HCT116 (cell line): ENCODE measurements around the gene STYXL1. TPM values are rescaled to one million over a fixed set of nuclear protein-coding genes. Genes with fewer than 3 reads are reported as not detected.

Source experiments
- ATAC-seq: fragments of 200-7000 bp; cut with Tn5 transposase; 2 replicates; pipeline ENCODE4 v1.9.1; 2020; ENCODE audit warnings: mild to moderate bottlenecking, moderate library complexity
- BruUV-seq: library from RNA; stranded (reverse); fragments of 400-500 nt; replicated peaks from 2 replicates; lab custom pipeline; 2021; lab: Mats Ljungman, UMichigan
- CTCF ChIA-PET: fragments of 300-600 bp; sonication (Branson Sonifier 250); formaldehyde crosslinking; loops from one replicate; lab custom pipeline; 2021; ENCODE audit warnings: antibody characterized with exemption; lab: Charles Lee
- POLR2A ChIA-PET: fragments of 300-600, 350-600 bp; sonication (Branson Sonifier 250); formaldehyde crosslinking; loops from one replicate; lab custom pipeline; 2021; ENCODE audit warnings: antibody characterized with exemption; lab: Charles Lee
- RAD21 ChIA-PET, 2 experiments: fragments of 300-600 bp; sonication (Branson Sonifier 250); formaldehyde crosslinking; loops; one replicate each; lab custom pipeline; 2023; ENCODE audit warnings: low total read pairs in 2 of 2; ENCODE audit not compliant: uncharacterized antibody in 2 of 2, unreplicated experiment in 2 of 2, low non-redundant PET in 1 of 2; lab: Charles Lee
- DNase-seq: peaks from one replicate; pipeline ENCODE4 v3.0.0-alpha.2; 2010; ENCODE audit warnings: low read depth, low spot score
- H2AFZ ChIP-seq: fragments of 200-600 bp; shearing (Covaris generic), sonication (generic); 2 replicates; pipeline ENCODE4 v1.6.1; 2017; ENCODE audit warnings: low read depth, mixed run types, mixed read lengths, antibody characterized with exemption, low read length; ENCODE audit not compliant: poor library complexity, severe bottlenecking
- H3K27ac ChIP-seq: 2 replicates; pipeline ENCODE4 v1.5.1; 2012; ENCODE audit warnings: low read depth, low read length
- H3K27me3 ChIP-seq: fragments of 200-600 bp; sonication (generic); 2 replicates; pipeline ENCODE4 v1.6.1; 2016; ENCODE audit warnings: mixed run types, low read length, mixed read lengths; ENCODE audit not compliant: insufficient read depth
- H3K36me3 ChIP-seq, 2 experiments: fragments of 200-500 bp in 1 of 2; fragments of 200-600 bp in 1 of 2; sonication (Bioruptor generic) in 1 of 2; sonication (generic) in 1 of 2; 2 replicates each; pipeline versions ENCODE4 v1.5.1 to v1.6.1; 2014 to 2016; ENCODE audit warnings: low read length in 2 of 2, inconsistent platforms in 1 of 2, mixed read lengths in 1 of 2, mixed run types in 1 of 2; ENCODE audit not compliant: insufficient read depth in 2 of 2, control insufficient read depth in 1 of 2
- H3K4me1 ChIP-seq, 2 experiments: fragments of 200-600 bp in 1 of 2; sonication (generic) in 1 of 2; 2 replicates each; pipeline versions ENCODE4 v1.5.1 to v1.6.1; 2012 to 2017; ENCODE audit warnings: low read length in 2 of 2, inconsistent platforms in 1 of 2, mild to moderate bottlenecking in 1 of 2, mixed read lengths in 1 of 2, mixed run types in 1 of 2, moderate library complexity in 1 of 2; ENCODE audit not compliant: insufficient read depth in 2 of 2, control insufficient read depth in 1 of 2
- H3K4me2 ChIP-seq: fragments of 200-600 bp; sonication (generic); 2 replicates; pipeline ENCODE4 v1.6.1; 2017; ENCODE audit warnings: mixed run types, low read length, mixed read lengths
- H3K4me3 ChIP-seq, 2 experiments: fragments of 200-600 bp in 1 of 2; sonication (generic) in 1 of 2; replicated peaks in 1 of 2; 2 replicates each; pipeline ENCODE4 v1.5.1; 2011 to 2016; ENCODE audit warnings: low read length in 2 of 2, control low read depth in 1 of 2, low read depth in 1 of 2, mild to moderate bottlenecking in 1 of 2, mixed read lengths in 1 of 2, mixed run types in 1 of 2
- H3K79me2 ChIP-seq: fragments of 200-600 bp; sonication (generic); 2 replicates; pipeline ENCODE4 v1.6.1; 2017; ENCODE audit warnings: mild to moderate bottlenecking, mixed run types, low read length, moderate library complexity, mixed read lengths; ENCODE audit not compliant: insufficient read depth
- H3K9ac ChIP-seq: fragments of 200-600 bp; sonication (generic); 2 replicates; pipeline ENCODE4 v1.6.1; 2016; ENCODE audit warnings: low read length, mixed read lengths
- H3K9me2 ChIP-seq: fragments of 200-600 bp; sonication (generic), shearing (Covaris generic); 2 replicates; pipeline ENCODE4 v1.6.1; 2017; ENCODE audit warnings: mixed run types, mild to moderate bottlenecking, moderate library complexity; ENCODE audit not compliant: insufficient read depth
- H3K9me3 ChIP-seq, 2 experiments: fragments of 200-500 bp in 1 of 2; fragments of 200-600 bp in 1 of 2; sonication (Bioruptor generic) in 1 of 2; sonication (generic) in 1 of 2; 2 replicates each; pipeline ENCODE4 v1.6.1; 2014 to 2017; ENCODE audit warnings: low read length in 2 of 2, mixed read lengths in 2 of 2, inconsistent platforms in 1 of 2, low read depth in 1 of 2, mild to moderate bottlenecking in 1 of 2, mixed run types in 1 of 2, moderate library complexity in 1 of 2; ENCODE audit not compliant: control insufficient read depth in 1 of 2, insufficient read depth in 1 of 2
- H4K20me1 ChIP-seq: fragments of 200-600 bp; sonication (generic), shearing (Covaris generic); 2 replicates; pipeline ENCODE4 v1.6.1; 2017; ENCODE audit warnings: mixed run types, mild to moderate bottlenecking, moderate library complexity; ENCODE audit not compliant: insufficient read depth
- ATF3 ChIP-seq: IDR thresholded peaks from 2 replicates; pipeline ENCODE4 v1.6.1; 2012
- ELF1 ChIP-seq: IDR thresholded peaks from 2 replicates; pipeline ENCODE4 v1.6.1; 2012; ENCODE audit warnings: low read depth, borderline replicate concordance
- EZH2phosphoT487 ChIP-seq: fragments of 200-600 bp; IDR thresholded peaks from 2 replicates; pipeline ENCODE4 v1.6.1; 2018; ENCODE audit warnings: antibody characterized with exemption, borderline replicate concordance
- MAX ChIP-seq: IDR thresholded peaks from 2 replicates; pipeline ENCODE4 v1.6.1; 2012
- POLR2A ChIP-seq: IDR thresholded peaks from 2 replicates; pipeline ENCODE4 v1.7.0; 2011; ENCODE audit warnings: borderline replicate concordance; ENCODE audit not compliant: insufficient read depth, insufficient read length; ENCODE audit errors: extremely low read depth
- SP1 ChIP-seq: IDR thresholded peaks from 2 replicates; pipeline ENCODE4 v1.6.1; 2012; ENCODE audit warnings: low read depth
- ZBTB33 ChIP-seq: IDR thresholded peaks from 2 replicates; pipeline ENCODE4 v1.6.1; 2011; ENCODE audit warnings: mild to moderate bottlenecking, low read length, moderate library complexity; ENCODE audit not compliant: insufficient replicate concordance; ENCODE audit errors: extremely low read depth
- intact Hi-C: fragments of 100-400 bp; cut with micrococcal nuclease; formaldehyde crosslinking; loops from 2 replicates; pipeline ENCODE4 v1.10.0; 2022
- total RNA-seq: library from RNA; stranded (reverse); gene quantifications from one replicate; pipeline ENCODE4 v1.2.1, GENCODE V29; 2021; ENCODE audit not compliant: unreplicated experiment

Gene STYXL1
- total RNA-seq, 1 experiment from 2014 or later: 32.5 TPM

GRCh38 chr7:76054123-76055120 lies 6.6 kb upstream of the STYXL1 start:
- BruUV-seq: no TSS peak
- RAD21 ChIA-PET: no interaction called here
- Histone ChIP-seq H3K9me3 (no peaks in the 10 kb centered on the region), H3K4me1 (peaks cover 2 to 5% of the 10 kb centered on the region in 2 experiments), H3K27me3 (no peaks in the 10 kb centered on the region), H3K9ac (no peak overlapping the region), H3K9me2 (no peaks in the 10 kb centered on the region), H2AFZ (no peak overlapping the region), H3K4me2 (no peak overlapping the region), H3K36me3 (peaks cover 27 to 55% of the 10 kb centered on the region in 2 experiments), H4K20me1 (no peaks in the 10 kb centered on the region), H3K27ac (no peak overlapping the region), H3K4me3 (no peak overlapping the region), H3K79me2 (peaks cover 89% of the 10 kb centered on the region)
- ATAC-seq (no peak), DNase-seq (no peak)
- POLR2A ChIA-PET: no interaction called here
- intact Hi-C loops: no loop called here
- CTCF ChIA-PET: no interaction called here
- no peak for TF ChIP-seq POLR2A
- TF ChIP-seq ATF3: no peak
- TF ChIP-seq EZH2phosphoT487: no peak
- TF ChIP-seq MAX: no peak
- TF ChIP-seq ZBTB33: no peak
- no peak for TF ChIP-seq ELF1
- TF ChIP-seq SP1: no peak
